ENCODE results near the gene MGAT3.

DNA sequence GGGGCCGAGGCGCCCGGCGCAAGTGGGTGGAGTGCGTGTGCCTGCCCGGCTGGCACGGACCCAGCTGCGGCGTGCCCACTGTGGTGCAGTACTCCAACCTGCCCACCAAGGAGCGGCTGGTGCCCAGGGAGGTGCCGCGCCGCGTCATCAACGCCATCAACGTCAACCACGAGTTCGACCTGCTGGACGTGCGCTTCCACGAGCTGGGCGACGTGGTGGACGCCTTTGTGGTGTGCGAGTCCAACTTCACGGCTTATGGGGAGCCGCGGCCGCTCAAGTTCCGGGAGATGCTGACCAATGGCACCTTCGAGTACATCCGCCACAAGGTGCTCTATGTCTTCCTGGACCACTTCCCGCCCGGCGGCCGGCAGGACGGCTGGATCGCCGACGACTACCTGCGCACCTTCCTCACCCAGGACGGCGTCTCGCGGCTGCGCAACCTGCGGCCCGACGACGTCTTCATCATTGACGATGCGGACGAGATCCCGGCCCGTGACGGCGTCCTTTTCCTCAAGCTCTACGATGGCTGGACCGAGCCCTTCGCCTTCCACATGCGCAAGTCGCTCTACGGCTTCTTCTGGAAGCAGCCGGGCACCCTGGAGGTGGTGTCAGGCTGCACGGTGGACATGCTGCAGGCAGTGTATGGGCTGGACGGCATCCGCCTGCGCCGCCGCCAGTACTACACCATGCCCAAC is 31.2 kb downstream of the MGAT3 start:
- TF ChIP-seq SMC3 (conservative IDR thresholded peaks at IDR 0.05; ENCODE audit: poor library complexity) (no peak), CTCF (IDR thresholded peaks at IDR 0.05; ENCODE audit: poor library complexity, severe bottlenecking) (no peak), RAD21 (conservative IDR thresholded peaks at IDR 0.05) (no peak), EZH2 (IDR thresholded peaks at IDR 0.05; ENCODE audit: borderline replicate concordance, insufficient read depth, low read length, poor library complexity, severe bottlenecking) (no peak), EP300 (conservative IDR thresholded peaks at IDR 0.05; ENCODE audit: poor library complexity, severe bottlenecking) (no peak)
- TF ChIP-seq, protein P1, sequence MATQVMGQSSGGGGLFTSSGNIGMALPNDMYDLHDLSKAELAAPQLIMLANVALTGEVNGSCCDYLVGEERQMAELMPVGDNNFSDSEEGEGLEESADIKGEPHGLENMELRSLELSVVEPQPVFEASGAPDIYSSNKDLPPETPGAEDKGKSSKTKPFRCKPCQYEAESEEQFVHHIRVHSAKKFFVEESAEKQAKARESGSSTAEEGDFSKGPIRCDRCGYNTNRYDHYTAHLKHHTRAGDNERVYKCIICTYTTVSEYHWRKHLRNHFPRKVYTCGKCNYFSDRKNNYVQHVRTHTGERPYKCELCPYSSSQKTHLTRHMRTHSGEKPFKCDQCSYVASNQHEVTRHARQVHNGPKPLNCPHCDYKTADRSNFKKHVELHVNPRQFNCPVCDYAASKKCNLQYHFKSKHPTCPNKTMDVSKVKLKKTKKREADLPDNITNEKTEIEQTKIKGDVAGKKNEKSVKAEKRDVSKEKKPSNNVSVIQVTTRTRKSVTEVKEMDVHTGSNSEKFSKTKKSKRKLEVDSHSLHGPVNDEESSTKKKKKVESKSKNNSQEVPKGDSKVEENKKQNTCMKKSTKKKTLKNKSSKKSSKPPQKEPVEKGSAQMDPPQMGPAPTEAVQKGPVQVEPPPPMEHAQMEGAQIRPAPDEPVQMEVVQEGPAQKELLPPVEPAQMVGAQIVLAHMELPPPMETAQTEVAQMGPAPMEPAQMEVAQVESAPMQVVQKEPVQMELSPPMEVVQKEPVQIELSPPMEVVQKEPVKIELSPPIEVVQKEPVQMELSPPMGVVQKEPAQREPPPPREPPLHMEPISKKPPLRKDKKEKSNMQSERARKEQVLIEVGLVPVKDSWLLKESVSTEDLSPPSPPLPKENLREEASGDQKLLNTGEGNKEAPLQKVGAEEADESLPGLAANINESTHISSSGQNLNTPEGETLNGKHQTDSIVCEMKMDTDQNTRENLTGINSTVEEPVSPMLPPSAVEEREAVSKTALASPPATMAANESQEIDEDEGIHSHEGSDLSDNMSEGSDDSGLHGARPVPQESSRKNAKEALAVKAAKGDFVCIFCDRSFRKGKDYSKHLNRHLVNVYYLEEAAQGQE (IDR thresholded peaks at IDR 0.05; ENCODE audit: borderline replicate concordance): no peak

Data from neural cell (in vitro differentiated cells).